Stomach (tissue), 9 donors: ENCODE measurements around the gene ERO1B. TPM values are rescaled to one million over a fixed set of nuclear protein-coding genes. Genes with fewer than 3 reads are reported as not detected.

Source experiments
- DNase-seq, 2 donors: peaks; one replicate each; pipeline versions ENCODE4 v3.0.0 to v3.0.0-alpha.2; 2013 to 2019
- H3K27ac ChIP-seq, 5 donors: fragments of 200-600 bp in 4 of 5; sonication (generic) in 4 of 5; one replicate each; pipeline ENCODE4 v1.5.1; 2013 to 2019; ENCODE audit warnings: mild to moderate bottlenecking in 1 of 5, moderate library complexity in 1 of 5
- H3K27me3 ChIP-seq, 3 donors: fragments of 200-600 bp; sonication (generic); one replicate each; pipeline ENCODE4 v1.5.1; 2017 to 2019; ENCODE audit warnings: mixed run types in 1 of 3
- H3K36me3 ChIP-seq, 4 donors: fragments of 200-600 bp; sonication (generic); 1 replicate in 3 of 4; 2 replicates in 1 of 4; pipeline ENCODE4 v1.5.1; 2016 to 2019
- H3K4me1 ChIP-seq, 4 donors: fragments of 200-600 bp; sonication (generic); one replicate each; pipeline ENCODE4 v1.5.1; 2016 to 2019
- H3K4me3 ChIP-seq, 4 donors: fragments of 200-600 bp; sonication (generic) in 3 of 4; one replicate each; pipeline ENCODE4 v1.5.1; 2016 to 2019; ENCODE audit warnings: mild to moderate bottlenecking in 1 of 4
- H3K9me3 ChIP-seq, 4 donors: fragments of 200-600 bp; sonication (generic); one replicate each; pipeline ENCODE4 v1.5.1; 2016 to 2019
- CTCF ChIP-seq, 7 experiments: fragments of 450-650 bp in 4 of 7; fragments of 200-600 bp in 3 of 7; sonication (generic) in 3 of 7; IDR thresholded peaks; one replicate each; pipeline ENCODE4 v1.5.1; 2016 to 2019; ENCODE audit warnings: antibody characterized with exemption in 7 of 7, control low read depth in 2 of 7, mild to moderate bottlenecking in 1 of 7
- EP300 ChIP-seq: sonication (generic); formaldehyde crosslinking; IDR thresholded peaks from one replicate; pipeline ENCODE4 v1.6.1; 2017; ENCODE audit warnings: antibody characterized with exemption
- POLR2A ChIP-seq, 4 donors: fragments of 450-650 bp; IDR thresholded peaks; one replicate each; pipeline ENCODE4 v1.6.1; 2016; ENCODE audit warnings: antibody characterized with exemption in 4 of 4, control low read depth in 2 of 4, mild to moderate bottlenecking in 1 of 4, moderate library complexity in 1 of 4
- POLR2AphosphoS5 ChIP-seq, 3 donors: sonication (generic); formaldehyde crosslinking; IDR thresholded peaks; one replicate each; pipeline ENCODE4 v1.6.1; 2016; ENCODE audit warnings: antibody characterized with exemption in 3 of 3
- WGBS, 5 donors: extraction: QIAGEN DNeasy Blood & Tissue Kit in 3 of 5; methylation state at CpG; one replicate each; pipeline versions ENCODE4 v1.1.5 to v1.1.7; 2013 to 2018; 5-methylcytosine and 5-hydroxymethylcytosine counted together
- intact Hi-C: fragments of 100-400 bp; cut with DNase I; formaldehyde crosslinking; loops from one replicate; pipeline ENCODE4 v1.15.1; 2023; ENCODE audit warnings: low total_unique reads
- polyA plus RNA-seq, 3 donors: library from polyadenylated mRNA; stranded (reverse); fragments of 200-250 nt; gene quantifications; one replicate each; pipeline ENCODE4 v1.2.3, GENCODE V29; 2013
- total RNA-seq, 5 donors: library from RNA; depleted of rRNA; stranded (reverse); fragments of >200 nt; gene quantifications; one replicate each; pipeline versions ENCODE4 v1.1.0 to v1.2.3, GENCODE V29; 2014 to 2016
- donor health status: healthy with polysubstance abuse.
- donor health status: Bipolar disorder and iron deficiency.
- donor health status: healthy.

The ERO1B gene
- total and polyA plus RNA-seq, 8 donors = 3.2 to 103 (median 27.9) TPM

GRCh38 chr1:236313427-236313826 is 31.7 kb upstream of the ERO1B start:
- Histone ChIP-seq H3K27ac (no peak overlapping the region), H3K4me3 (no peak overlapping the region), H3K36me3 (no peaks in the 10 kb centered on the region), H3K27me3 (no peaks in the 10 kb centered on the region), H3K4me1 (no peaks in the 10 kb centered on the region), H3K9me3 (no peaks in the 10 kb centered on the region)
- WGBS, 5 donors = 83 to 97% (median 92%) methylated on average over 2 of the region's 2 CpGs
- no peak for TF ChIP-seq CTCF (IDR thresholded peaks at IDR 0.05)
- no peak for TF ChIP-seq POLR2A (IDR thresholded peaks at IDR 0.05)
- TF ChIP-seq EP300 = no peak
- TF ChIP-seq POLR2AphosphoS5 (IDR thresholded peaks at IDR 0.05) = no peak
- no peak for DNase-seq
- intact Hi-C loops = no loop called here

GRCh38 chr1:236311040-236311439 is 29.3 kb upstream of the ERO1B start:
- Histone ChIP-seq H3K27me3 (no peaks in the 10 kb centered on the region), H3K27ac (no peak overlapping the region), H3K9me3 (no peaks in the 10 kb centered on the region), H3K36me3 (no peaks in the 10 kb centered on the region), H3K4me1 (no peaks in the 10 kb centered on the region), H3K4me3 (no peak overlapping the region)
- 62 to 72% (median 65%) methylated on average over 4 of the region's 4 CpGs for WGBS, 5 donors
- DNase-seq = no peak
- TF ChIP-seq POLR2AphosphoS5 (IDR thresholded peaks at IDR 0.05) (no peak), CTCF (IDR thresholded peaks at IDR 0.05) (no peak), EP300 (no peak), POLR2A (IDR thresholded peaks at IDR 0.05) (no peak)
- intact Hi-C loops = no loop called here

GRCh38 chr1:236308827-236309226 is 27.1 kb upstream of the ERO1B start:
- Histone ChIP-seq H3K36me3 (no peaks in the 10 kb centered on the region), H3K4me1 (no peaks in the 10 kb centered on the region), H3K27me3 (no peaks in the 10 kb centered on the region), H3K4me3 (no peak overlapping the region), H3K9me3 (no peaks in the 10 kb centered on the region), H3K27ac (no peak overlapping the region)
- TF ChIP-seq POLR2A (IDR thresholded peaks at IDR 0.05) = no peak
- no peak for DNase-seq
- intact Hi-C loops = no loop called here
- 80 to 90% (median 86%) methylated on average over 5 of the region's 5 CpGs for WGBS, 5 donors

GRCh38 chr1:236307435-236307834 is 25.7 kb upstream of the ERO1B start:
- Histone ChIP-seq H3K9me3 (no peaks in the 10 kb centered on the region), H3K27me3 (no peaks in the 10 kb centered on the region), H3K4me1 (no peaks in the 10 kb centered on the region), H3K4me3 (no peak overlapping the region), H3K27ac (no peak overlapping the region), H3K36me3 (no peaks in the 10 kb centered on the region)
- DNase-seq = peak in 1 of 2 donors; percentile 51
- intact Hi-C loops = no loop called here
- no peak for TF ChIP-seq POLR2AphosphoS5 (IDR thresholded peaks at IDR 0.05)
- TF ChIP-seq CTCF (IDR thresholded peaks at IDR 0.05) = no peak
- TF ChIP-seq EP300 = no peak
- no peak for TF ChIP-seq POLR2A (IDR thresholded peaks at IDR 0.05)
- WGBS, 5 donors = 70 to 79% (median 75%) methylated on average over 6 of the region's 6 CpGs

- Histone ChIP-seq H3K4me1 (peaks cover 0 to 3% (median 0%) of the 10 kb centered on the region in 4 donors), H3K27me3 (no peaks in the 10 kb centered on the region), H3K36me3 (no peaks in the 10 kb centered on the region), H3K27ac (no peak overlapping the region), H3K9me3 (no peaks in the 10 kb centered on the region), H3K4me3 (no peak overlapping the region)
- intact Hi-C loops = no loop called here
- no peak for DNase-seq
- TF ChIP-seq POLR2AphosphoS5 (IDR thresholded peaks at IDR 0.05) (no peak), POLR2A (IDR thresholded peaks at IDR 0.05) (no peak), CTCF (IDR thresholded peaks at IDR 0.05) (no peak), EP300 (no peak)
- 69 to 83% (median 74%) methylated on average over 4 of the region's 4 CpGs for WGBS, 5 donors
These were observed 22.9 kb upstream of the ERO1B start for GRCh38 chr1:236304682-236305081.
